B cell (primary cell): ENCODE data around the gene PRSS16. TPM values are rescaled to one million over a fixed set of nuclear protein-coding genes. Genes with fewer than 3 reads are reported as not detected.
A peak's percentile ranks its signal among the peaks of the same experiment; 100 is the strongest.

Experiments used
- ATAC-seq: fragments of 200-7000 bp; cut with Tn5 transposase; one replicate; pipeline ENCODE4 v1.10.0; 2021; ENCODE audit warnings: low read depth, mild to moderate bottlenecking, moderate number of reproducible peaks, moderate library complexity
- CTCF ChIA-PET: fragments of 350-600 bp; sonication (Branson Sonifier 250); formaldehyde crosslinking; loops from one replicate; lab custom pipeline; 2021; ENCODE audit warnings: antibody characterized with exemption, inconsistent platforms; lab: Charles Lee
- POLR2A ChIA-PET: fragments of 350-600 bp; sonication (Branson Sonifier 250); formaldehyde crosslinking; loops from one replicate; lab custom pipeline; 2021; ENCODE audit warnings: antibody characterized with exemption; lab: Charles Lee
- DNase-seq: peaks from one replicate; pipeline ENCODE4 v3.0.0; 2013
- H2AFZ ChIP-seq: 2 replicates; pipeline ENCODE4 v1.6.1; 2012; ENCODE audit warnings: mild to moderate bottlenecking, low read depth, low read length; ENCODE audit not compliant: insufficient read depth, poor library complexity, severe bottlenecking
- H3K27ac ChIP-seq, 2 donors: 1 replicate in 1 of 2; 2 replicates in 1 of 2; pipeline ENCODE4 v1.5.1; 2012 to 2013; ENCODE audit warnings: low read length in 2 of 2, mild to moderate bottlenecking in 2 of 2, moderate library complexity in 1 of 2
- H3K27me3 ChIP-seq, 4 experiments: fragments of 200-600 bp in 1 of 4; sonication (generic) in 1 of 4; replicated peaks in 1 of 4; 1 replicate in 2 of 4; 2 replicates in 2 of 4; pipeline versions ENCODE4 v1.6.1 to v1.7.0; 2013 to 2016; ENCODE audit warnings: low read length in 3 of 4, mild to moderate bottlenecking in 2 of 4, mixed read lengths in 1 of 4, moderate library complexity in 1 of 4; ENCODE audit not compliant: insufficient read depth in 4 of 4, control insufficient read depth in 3 of 4; ENCODE audit errors: control extremely low read depth in 1 of 4
- H3K36me3 ChIP-seq, 2 experiments: replicated peaks in 1 of 2; 1 replicate in 1 of 2; 2 replicates in 1 of 2; pipeline versions ENCODE4 v1.6.1 to v1.7.1; 2013; ENCODE audit warnings: low read length in 1 of 2; ENCODE audit not compliant: insufficient read depth in 2 of 2, control insufficient read depth in 1 of 2; ENCODE audit errors: control extremely low read depth in 1 of 2, extremely low read depth in 1 of 2
- H3K4me1 ChIP-seq, 2 donors: fragments of 200-600 bp in 1 of 2; sonication (generic) in 1 of 2; 1 replicate in 1 of 2; 2 replicates in 1 of 2; pipeline versions ENCODE4 v1.5.1 to v1.6.1; 2013 to 2017; ENCODE audit warnings: low read length in 2 of 2; ENCODE audit not compliant: control insufficient read depth in 2 of 2, insufficient read depth in 2 of 2
- H3K4me2 ChIP-seq: replicated peaks from 2 replicates; pipeline ENCODE3; 2012; ENCODE audit warnings: mild to moderate bottlenecking, low read depth, low read length; ENCODE audit not compliant: poor library complexity, severe bottlenecking
- H3K4me3 ChIP-seq, 5 experiments: fragments of 200-600 bp in 1 of 5; sonication (generic) in 1 of 5; 1 replicate in 3 of 5; 2 replicates in 2 of 5; pipeline versions ENCODE4 v1.5.1 to v1.7.0; 2011 to 2016; ENCODE audit warnings: low read length in 4 of 5, mild to moderate bottlenecking in 4 of 5, low read depth in 2 of 5, control low read depth in 1 of 5, moderate library complexity in 1 of 5; ENCODE audit not compliant: insufficient read depth in 1 of 5; ENCODE audit errors: control extremely low read depth in 1 of 5, extremely low read depth in 1 of 5
- H3K79me2 ChIP-seq: fragments of 200-600 bp; sonication (generic); one replicate; pipeline ENCODE4 v1.6.0; 2016; ENCODE audit warnings: low read length; ENCODE audit not compliant: control insufficient read depth, insufficient read depth
- H3K9ac ChIP-seq: fragments of 200-600 bp; sonication (generic); 2 replicates; pipeline ENCODE4 v1.6.1; 2017; ENCODE audit warnings: mild to moderate bottlenecking, low read length, moderate library complexity
- H3K9me3 ChIP-seq, 3 donors: one replicate each; pipeline versions ENCODE4 v1.6.1 to v1.7.1; 2013; ENCODE audit warnings: low read length in 2 of 3; ENCODE audit not compliant: control insufficient read depth in 2 of 3, insufficient read depth in 1 of 3; ENCODE audit errors: control extremely low read depth in 1 of 3
- H4K20me1 ChIP-seq: 2 replicates; pipeline ENCODE4 v1.6.0; 2012; ENCODE audit warnings: mild to moderate bottlenecking, low read length; ENCODE audit not compliant: insufficient read depth, control insufficient read depth, poor library complexity, severe bottlenecking
- H3K27ac Mint-ChIP-seq: one replicate; pipeline ENCODE4 v1.8.0; 2021; ENCODE audit warnings: mixed read lengths
- H3K27me3 Mint-ChIP-seq: one replicate; pipeline ENCODE4 v1.8.0; 2021; ENCODE audit warnings: mixed read lengths
- H3K4me1 Mint-ChIP-seq: one replicate; pipeline ENCODE4 v1.8.0; 2021; ENCODE audit warnings: mixed read lengths
- H3K4me3 Mint-ChIP-seq: one replicate; pipeline ENCODE4 v1.8.0; 2021; ENCODE audit warnings: mixed read lengths
- H3K9me3 Mint-ChIP-seq: one replicate; pipeline ENCODE4 v1.8.0; 2022; ENCODE audit warnings: mixed read lengths; ENCODE audit not compliant: insufficient read depth
- EZH2 ChIP-seq: IDR thresholded peaks from 2 replicates; pipeline ENCODE4 v1.6.1; 2012; ENCODE audit warnings: borderline replicate concordance, low read depth, mild to moderate bottlenecking, moderate library complexity, low read length; ENCODE audit not compliant: insufficient read depth, poor library complexity, severe bottlenecking
- WGBS: methylation state at CpG from one replicate; pipeline ENCODE4 v1.1.5; 2013; ENCODE audit warnings: missing lambda C conversion rate; ENCODE audit not compliant: insufficient coverage; 5-methylcytosine and 5-hydroxymethylcytosine counted together
- intact Hi-C: fragments of 100-400 bp; cut with micrococcal nuclease; formaldehyde crosslinking; loops from one replicate; pipeline ENCODE4 v1.10.0; 2022
- polyA plus RNA-seq: library from polyadenylated mRNA; depleted of rRNA; stranded (reverse); fragments of >200 nt; gene quantifications from 2 replicates; pipeline ENCODE4 v1.2.3, GENCODE V29; 2012
- total RNA-seq, 2 donors: library from RNA; stranded (reverse); fragments of 120-200 nt in 1 of 2; gene quantifications; 1 replicate in 1 of 2; 2 replicates in 1 of 2; pipeline versions ENCODE4 v1.2.3 to v1.2.4, GENCODE V29; 2013 to 2022
- TF ChIP-seq, protein P1 (sequence below): fragments of 200-600 bp; IDR thresholded peaks from one replicate; pipeline ENCODE4 v1.8.0; 2022; ENCODE audit warnings: antibody characterized with exemption, mild to moderate bottlenecking

PRSS16 gene
- total and polyA plus RNA-seq, 2 donors (not counting 1 experiment from before 2014, with no cell fraction given) = 1.3 to 2.4 TPM

DNA sequence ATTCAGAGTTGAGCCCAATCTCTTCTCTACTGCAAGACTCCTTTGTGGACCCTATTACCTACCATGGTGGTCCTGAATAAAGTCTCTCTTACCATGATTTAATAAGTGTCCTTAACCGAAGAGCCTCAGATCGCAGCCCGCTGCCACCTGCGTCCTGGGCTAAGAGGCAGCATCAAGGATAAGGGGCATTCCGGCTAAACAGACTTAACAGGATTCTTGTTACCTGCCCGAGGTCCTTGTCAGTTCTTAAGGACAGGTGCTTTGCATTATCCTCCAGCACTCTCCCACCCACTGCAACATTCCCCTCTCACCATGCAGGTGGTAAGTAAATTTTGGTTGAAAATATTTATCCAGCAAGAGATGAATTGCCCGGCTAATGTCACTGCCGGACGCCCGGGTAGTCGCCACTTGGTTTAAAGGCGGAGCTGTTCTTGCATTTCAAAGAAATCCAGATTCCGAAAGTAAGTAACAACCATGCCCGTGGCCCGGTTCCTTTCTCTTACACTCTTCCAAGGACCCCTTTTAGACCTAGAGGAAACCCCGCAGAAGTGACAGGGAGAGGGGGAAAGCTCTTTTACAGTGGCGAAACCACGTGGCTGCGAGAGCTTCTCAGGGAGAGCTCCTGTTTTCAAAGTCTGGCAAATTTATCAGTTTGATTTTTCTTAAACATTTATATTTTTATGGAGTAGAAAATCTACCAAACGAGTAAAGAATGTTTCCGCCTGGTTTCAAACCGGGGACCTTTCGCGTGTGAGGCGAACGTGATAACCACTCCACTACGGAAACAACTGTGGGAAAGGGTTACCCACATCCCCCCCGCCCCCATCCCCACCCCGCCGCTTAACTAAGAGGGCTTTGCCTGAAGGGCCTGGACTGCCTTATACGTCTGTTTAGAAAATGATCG is 41.9 kb upstream of the PRSS16 start:
- CTCF ChIA-PET = interaction anchor here (1.3 kb wide), 1 partner anchor 21 kb away, joined by 3 read pairs; no protein-coding TSS in a partner anchor

More for the DNA sequence above, 41.9 kb upstream of the PRSS16 start:
- DNase-seq = no peak
- Histone ChIP-seq H3K36me3 (no peaks in the 10 kb centered on the region), H2AFZ (no peak overlapping the region), H3K4me1 (peaks cover 12 to 13% of the 10 kb centered on the region in 2 donors), H3K27me3 (peaks cover 0 to 38% (median 27%) of the 10 kb centered on the region in 4 experiments), H3K79me2 (no peaks in the 10 kb centered on the region), H4K20me1 (no peaks in the 10 kb centered on the region), H3K4me3 (no peak overlapping the region), H3K9me3 (peaks cover 0 to 8% (median 0%) of the 10 kb centered on the region in 3 donors), H3K27ac (no peak overlapping the region), H3K4me2 (peak overlapping the region; percentile 36), H3K9ac (no peak overlapping the region)
- 45% methylated on average over 11 of the region's 32 CpGs for WGBS
- H3K4me3 Mint-ChIP-seq = no peak overlapping the region
- H3K9me3 Mint-ChIP-seq = no peaks in the 10 kb centered on the region
- POLR2A ChIA-PET = no interaction called here
- no peak for ATAC-seq
- TF ChIP-seq, protein P1, sequence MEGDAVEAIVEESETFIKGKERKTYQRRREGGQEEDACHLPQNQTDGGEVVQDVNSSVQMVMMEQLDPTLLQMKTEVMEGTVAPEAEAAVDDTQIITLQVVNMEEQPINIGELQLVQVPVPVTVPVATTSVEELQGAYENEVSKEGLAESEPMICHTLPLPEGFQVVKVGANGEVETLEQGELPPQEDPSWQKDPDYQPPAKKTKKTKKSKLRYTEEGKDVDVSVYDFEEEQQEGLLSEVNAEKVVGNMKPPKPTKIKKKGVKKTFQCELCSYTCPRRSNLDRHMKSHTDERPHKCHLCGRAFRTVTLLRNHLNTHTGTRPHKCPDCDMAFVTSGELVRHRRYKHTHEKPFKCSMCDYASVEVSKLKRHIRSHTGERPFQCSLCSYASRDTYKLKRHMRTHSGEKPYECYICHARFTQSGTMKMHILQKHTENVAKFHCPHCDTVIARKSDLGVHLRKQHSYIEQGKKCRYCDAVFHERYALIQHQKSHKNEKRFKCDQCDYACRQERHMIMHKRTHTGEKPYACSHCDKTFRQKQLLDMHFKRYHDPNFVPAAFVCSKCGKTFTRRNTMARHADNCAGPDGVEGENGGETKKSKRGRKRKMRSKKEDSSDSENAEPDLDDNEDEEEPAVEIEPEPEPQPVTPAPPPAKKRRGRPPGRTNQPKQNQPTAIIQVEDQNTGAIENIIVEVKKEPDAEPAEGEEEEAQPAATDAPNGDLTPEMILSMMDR = no peak
- no peak for TF ChIP-seq EZH2
- peaks cover 12% of the 10 kb centered on the region for H3K4me1 Mint-ChIP-seq
- H3K27me3 Mint-ChIP-seq = peaks cover 59% of the 10 kb centered on the region
- H3K27ac Mint-ChIP-seq = no peak overlapping the region
- intact Hi-C loops = no loop called here
